GM12878 (cell line): ENCODE measurements around the gene PPP1R26. TPM values are rescaled to one million over a fixed set of nuclear protein-coding genes. Genes with fewer than 3 reads are reported as not detected.

Source experiments
- ATAC-seq: fragments of 200-7000 bp; cut with Tn5 transposase; 3 replicates; pipeline ENCODE4 v1.9.1; 2020; ENCODE audit warnings: mild to moderate bottlenecking, moderate library complexity
- BruUV-seq: library from RNA; stranded (reverse); fragments of 400-500 nt; replicated peaks from 2 replicates; lab custom pipeline; 2021; lab: Mats Ljungman, UMichigan
- CTCF ChIA-PET: fragments of 300-600 bp; sonication (Branson Sonifier 250); formaldehyde crosslinking; extraction: SDS; loops from one replicate; lab custom pipeline; 2021; ENCODE audit warnings: inconsistent platforms; lab: Yijun Ruan, JAX
- POLR2A ChIA-PET: fragments of 350-600 bp; formaldehyde crosslinking; extraction: SDS; loops from one replicate; lab custom pipeline; 2021; ENCODE audit warnings: inconsistent platforms; lab: Charles Lee
- RAD21 ChIA-PET: fragments of 300-600 bp; sonication (Branson Sonifier 250); formaldehyde crosslinking; loops from one replicate; lab custom pipeline; 2023; ENCODE audit warnings: antibody characterized with exemption; ENCODE audit not compliant: unreplicated experiment; lab: Charles Lee
- SMC1A ChIA-PET: fragments of 300-600 bp; sonication (Branson Sonifier 250); formaldehyde crosslinking; loops from one replicate; lab custom pipeline; 2023; ENCODE audit not compliant: unreplicated experiment, uncharacterized antibody; lab: Charles Lee
- DNase-seq: peaks from one replicate; pipeline ENCODE4 v3.0.0-alpha.2; 2011; ENCODE audit warnings: low read depth, low spot score
- FAIRE-seq: peaks from 3 replicates; lab custom pipeline; 2011; peaks lifted over from hg19 to GRCh38; lab: Jason Lieb, UNC
- H2AFZ ChIP-seq: 2 replicates; pipeline ENCODE4 v1.6.0; 2011; ENCODE audit warnings: low read depth, low read length, control low read depth; ENCODE audit not compliant: control insufficient read depth
- H3K27ac ChIP-seq: 2 replicates; pipeline ENCODE4 v1.5.1; 2011; ENCODE audit warnings: control low read depth; ENCODE audit not compliant: control insufficient read depth, insufficient read depth
- H3K27me3 ChIP-seq, 2 experiments: replicated peaks in 1 of 2; 2 replicates each; pipeline versions ENCODE4 v1.6.0 to v1.6.1; 2011; ENCODE audit warnings: low read length in 1 of 2; ENCODE audit not compliant: control insufficient read depth in 2 of 2, insufficient read depth in 2 of 2
- H3K36me3 ChIP-seq, 2 experiments: 2 replicates each; pipeline ENCODE4 v1.5.1; 2011; ENCODE audit warnings: low read length in 1 of 2; ENCODE audit not compliant: control insufficient read depth in 2 of 2, insufficient read depth in 2 of 2
- H3K4me1 ChIP-seq: 2 replicates; pipeline ENCODE4 v1.6.1; 2011; ENCODE audit warnings: mild to moderate bottlenecking, low read length, moderate library complexity, mixed read lengths; ENCODE audit not compliant: control insufficient read depth, insufficient read depth
- H3K4me2 ChIP-seq: 2 replicates; pipeline ENCODE4 v1.6.0; 2011; ENCODE audit warnings: control low read depth; ENCODE audit not compliant: control insufficient read depth, insufficient read depth
- H3K4me3 ChIP-seq: fragments of 200-600 bp; sonication (generic); 2 replicates; pipeline ENCODE4 v1.5.1; 2016
- H3K79me2 ChIP-seq: 2 replicates; pipeline ENCODE4 v1.6.0; 2011; ENCODE audit warnings: low read length; ENCODE audit not compliant: control insufficient read depth, insufficient read depth
- H3K9ac ChIP-seq: 2 replicates; pipeline ENCODE4 v1.8.0; 2011; ENCODE audit warnings: low read length, control low read depth, mixed read lengths; ENCODE audit not compliant: control insufficient read depth, insufficient read depth
- H3K9me3 ChIP-seq: replicated peaks from 3 replicates; pipeline ENCODE4 v1.5.1; 2011; ENCODE audit warnings: mild to moderate bottlenecking, low read length; ENCODE audit not compliant: control insufficient read depth, insufficient read depth
- H4K20me1 ChIP-seq: 2 replicates; pipeline ENCODE4 v1.6.0; 2011; ENCODE audit not compliant: control insufficient read depth, insufficient read depth
- BACH1 ChIP-seq: fragments of 450-650 bp; IDR thresholded peaks from 2 replicates; pipeline ENCODE4 v1.6.1; 2017; ENCODE audit warnings: mild to moderate bottlenecking, borderline replicate concordance
- CBX5 ChIP-seq: sonication (generic); IDR thresholded peaks from 2 replicates; pipeline ENCODE4 v1.6.1; 2016; ENCODE audit warnings: low read depth, moderate library complexity, mild to moderate bottlenecking, inconsistent platforms
- CHD4 ChIP-seq: fragments of 200-600 bp; sonication (generic); IDR thresholded peaks from 2 replicates; pipeline ENCODE4 v1.6.1; 2016; ENCODE audit warnings: mild to moderate bottlenecking
- ESRRA ChIP-seq: IDR thresholded peaks from 2 replicates; pipeline ENCODE4 v1.6.1; 2012; ENCODE audit warnings: mild to moderate bottlenecking, low read length, improper control_type of control experiment
- HSF1 ChIP-seq: fragments of 150-350 bp; IDR thresholded peaks from 2 replicates; pipeline ENCODE4 v1.6.1; 2014; ENCODE audit warnings: mild to moderate bottlenecking, low read depth, low read length
- IKZF1 ChIP-seq: fragments of 450-650 bp; conservative IDR thresholded peaks from 2 replicates; pipeline ENCODE4 v1.6.1; 2017; ENCODE audit warnings: antibody characterized with exemption, mild to moderate bottlenecking
- KLF5 ChIP-seq: fragments of 450-650 bp; IDR thresholded peaks from 2 replicates; pipeline ENCODE4 v1.6.1; 2014; ENCODE audit warnings: mild to moderate bottlenecking; ENCODE audit not compliant: partially characterized antibody
- POLR2A ChIP-seq: IDR thresholded peaks from 2 replicates; pipeline ENCODE4 v1.6.1; 2011; ENCODE audit warnings: low read depth, mild to moderate bottlenecking, low read length
- RAD21 ChIP-seq: IDR thresholded peaks from 2 replicates; pipeline ENCODE4 v1.6.1; 2011; ENCODE audit warnings: mild to moderate bottlenecking, low read depth, low read length, moderate library complexity; ENCODE audit not compliant: insufficient read depth
- RFX5 ChIP-seq: IDR thresholded peaks from 2 replicates; pipeline ENCODE4 v1.6.1; 2011; ENCODE audit warnings: low read depth, low read length, improper control_type of control experiment
- SMARCA5 ChIP-seq: fragments of 450-650 bp; IDR thresholded peaks from 2 replicates; pipeline ENCODE4 v1.6.1; 2017; ENCODE audit warnings: mild to moderate bottlenecking
- SUPT20H ChIP-seq: IDR thresholded peaks from 2 replicates; pipeline ENCODE4 v1.6.1; 2011; ENCODE audit warnings: low read depth, mild to moderate bottlenecking, low read length, moderate library complexity, borderline replicate concordance; ENCODE audit not compliant: control insufficient read depth
- ZBTB33 ChIP-seq: fragments of 450-650 bp; IDR thresholded peaks from 2 replicates; pipeline ENCODE4 v1.6.1; 2017; ENCODE audit warnings: mild to moderate bottlenecking
- ZNF217 ChIP-seq: fragments of 450-650 bp; IDR thresholded peaks from 2 replicates; pipeline ENCODE4 v1.6.1; 2017; ENCODE audit warnings: antibody characterized with exemption, mild to moderate bottlenecking
- WGBS: methylation state at CpG from one replicate; pipeline ENCODE4 v1.1.6; 2016; ENCODE audit warnings: low lambda C conversion rate; ENCODE audit not compliant: insufficient replicate concordance, insufficient coverage; ENCODE audit errors: missing lambda C conversion rate; 5-methylcytosine and 5-hydroxymethylcytosine counted together
- in situ Hi-C: fragments of 300-500 bp; cut with MboI; formaldehyde crosslinking; loops from 9 replicates; pipeline ENCODE4 v1.14.3; 2018; ENCODE audit warnings: mixed read lengths
- intact Hi-C: fragments of 100-400 bp; cut with micrococcal nuclease; formaldehyde crosslinking; loops from one replicate; pipeline ENCODE4 v1.14.2; 2022; ENCODE audit not compliant: unreplicated experiment
- polyA plus RNA-seq, 11 experiments: library from polyadenylated mRNA; depleted of rRNA in 4 of 11; unstranded in 6 of 11; stranded (reverse) in 5 of 11; fragments of >200 nt; fragmentation: Nextera tagmentation in 4 of 11; fragmentation: Illumina TruSeq in 1 of 11; extraction: Ambion mirVana in 4 of 11; extraction: Trizol in 1 of 11; gene quantifications; 1 replicate in 1 of 11; 2 replicates in 10 of 11; pipeline versions ENCODE4 v1.2.1 to v1.2.3, GENCODE V29; 2011 to 2016; ENCODE audit warnings: inconsistent platforms in 2 of 11, missing spikeins in 2 of 11, low read depth in 1 of 11
- total RNA-seq, 4 experiments: library from RNA; depleted of rRNA in 3 of 4; stranded (reverse); fragments of >200 nt in 3 of 4; fragmentation: Illumina TruSeq in 1 of 4; extraction: Trizol in 1 of 4; gene quantifications; 2 replicates each; pipeline versions ENCODE4 v1.2.1 to v1.2.3, GENCODE V29; 2013 to 2021
- TF ChIP-seq, protein P1 (sequence below): fragments of 450-650 bp; IDR thresholded peaks from 2 replicates; pipeline ENCODE4 v1.6.1; 2016; ENCODE audit warnings: mild to moderate bottlenecking

The PPP1R26 gene
- total and polyA plus RNA-seq, 10 of the 15 experiments (the other 5 are each of a cell fraction or from before 2014, with no cell fraction given), result 0.02 to 1.9 (median 0.18) TPM

- TF ChIP-seq SMARCA5 (no peak), CHD4 (no peak), POLR2A (peak; percentile 27; the same call in 1 of the 2 replicates)
Observed at GRCh38 chr9:135505406-135506187, 26.0 kb downstream of the PPP1R26 start (continued).

GRCh38 chr9:135506327-135507103 lies 26.9 kb downstream of the PPP1R26 start:
- ChIA-PET RAD21 (no interaction called here), SMC1A (no interaction called here)
- intact Hi-C loops, result no loop called here

More at GRCh38 chr9:135506327-135507103, 26.9 kb downstream of the PPP1R26 start:
- POLR2A ChIA-PET, result no interaction called here
- Histone ChIP-seq H2AFZ (no peak overlapping the region), H3K9me3 (no peaks in the 10 kb centered on the region; the same call in 2 of the 3 replicates), H3K4me3 (no peak overlapping the region), H3K4me1 (peaks cover 5% of the 10 kb centered on the region), H3K27me3 (no peaks in the 10 kb centered on the region), H3K9ac (no peak overlapping the region)
- 78% methylated on average over 12 of the region's 14 CpGs for WGBS
- no TSS peak for BruUV-seq
- DNase-seq (no peak), FAIRE-seq (no peak)
- in situ Hi-C loops, result no loop called here
- TF ChIP-seq IKZF1 (no peak), ZNF217 (no peak), HSF1 (no peak), BACH1 (no peak), CHD4 (no peak), CBX5 (no peak), ESRRA (no peak), SUPT20H (no peak), RFX5 (no peak), RAD21 (no peak), KLF5 (no peak), ZBTB33 (no peak)
- TF ChIP-seq, protein P1, sequence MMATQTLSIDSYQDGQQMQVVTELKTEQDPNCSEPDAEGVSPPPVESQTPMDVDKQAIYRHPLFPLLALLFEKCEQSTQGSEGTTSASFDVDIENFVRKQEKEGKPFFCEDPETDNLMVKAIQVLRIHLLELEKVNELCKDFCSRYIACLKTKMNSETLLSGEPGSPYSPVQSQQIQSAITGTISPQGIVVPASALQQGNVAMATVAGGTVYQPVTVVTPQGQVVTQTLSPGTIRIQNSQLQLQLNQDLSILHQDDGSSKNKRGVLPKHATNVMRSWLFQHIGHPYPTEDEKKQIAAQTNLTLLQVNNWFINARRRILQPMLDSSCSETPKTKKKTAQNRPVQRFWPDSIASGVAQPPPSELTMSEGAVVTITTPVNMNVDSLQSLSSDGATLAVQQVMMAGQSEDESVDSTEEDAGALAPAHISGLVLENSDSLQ, result no peak
- TF ChIP-seq, all 136 proteins: peak for 0
- no peak; the same call in 1 of the 3 replicates for ATAC-seq
- peaks cover 10 to 22% of the 10 kb centered on the region in 2 experiments; a peak in 3 of 4 replicates for H3K36me3 ChIP-seq
- H3K79me2 ChIP-seq, result peaks cover 5% of the 10 kb centered on the region
- H4K20me1 ChIP-seq, result peaks cover 4% of the 10 kb centered on the region; the same call in 1 of the 2 replicates
- CTCF ChIA-PET, result no interaction called here
- no peak overlapping the region for H3K4me2 ChIP-seq
- no peak overlapping the region for H3K27ac ChIP-seq
